Measurements from ENCODE around the gene SLC4A5. TPM values are rescaled to one million over a fixed set of nuclear protein-coding genes. Genes with fewer than 3 reads are reported as not detected.
A peak's percentile ranks its signal among the peaks of the same experiment; 100 is the strongest.

SLC4A5 gene
- total RNA-seq, 1 donor from 2014 or later: 0.93 TPM

DNA sequence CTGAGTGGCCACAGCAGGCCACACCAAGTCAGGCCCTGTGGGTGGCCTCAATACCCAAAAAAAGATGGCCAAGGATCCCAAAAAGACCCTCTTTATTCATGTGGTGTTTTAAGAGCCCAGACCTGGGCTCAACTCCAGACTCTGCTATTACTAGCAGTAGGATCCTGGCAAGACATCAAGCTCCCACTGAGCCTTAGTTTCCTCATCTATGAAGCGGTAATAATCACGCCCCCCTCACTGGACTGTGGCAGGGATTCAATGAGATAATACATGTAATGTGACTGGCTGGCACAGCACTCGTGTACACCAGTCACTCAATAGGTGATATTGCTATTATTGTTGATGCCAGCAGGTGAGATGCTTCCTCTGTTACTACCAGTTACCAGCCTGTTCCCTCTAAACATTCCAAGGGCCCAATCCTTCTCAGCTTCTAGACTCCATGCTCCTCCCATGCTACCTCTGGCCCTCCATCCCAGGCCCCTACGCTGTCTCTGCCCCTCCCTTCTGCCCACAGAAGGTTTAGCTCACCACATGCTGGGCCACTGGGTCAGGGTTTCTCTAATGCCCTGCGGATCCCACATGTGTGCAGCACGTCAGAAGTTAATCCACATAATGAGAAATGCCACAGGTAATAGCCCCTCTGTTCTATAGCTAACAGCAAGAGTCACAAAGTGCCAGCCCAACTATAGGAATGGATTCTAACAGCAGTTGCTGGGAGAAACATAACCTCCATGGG is 51.2 kb downstream of the SLC4A5 start:
- intact Hi-C loops (cut with micrococcal nuclease): no loop called here
- no peak overlapping the region for H3K27ac Mint-ChIP-seq
- H3K27me3 Mint-ChIP-seq: no peaks in the 10 kb centered on the region
- H3K9me3 Mint-ChIP-seq: no peaks in the 10 kb centered on the region
- no peaks in the 10 kb centered on the region for H3K36me3 Mint-ChIP-seq (ENCODE audit: low read depth)
- no peak overlapping the region for H3K4me3 Mint-ChIP-seq
- peaks cover 11% of the 10 kb centered on the region for H3K4me1 Mint-ChIP-seq
- no peak for DNase-seq

DNA sequence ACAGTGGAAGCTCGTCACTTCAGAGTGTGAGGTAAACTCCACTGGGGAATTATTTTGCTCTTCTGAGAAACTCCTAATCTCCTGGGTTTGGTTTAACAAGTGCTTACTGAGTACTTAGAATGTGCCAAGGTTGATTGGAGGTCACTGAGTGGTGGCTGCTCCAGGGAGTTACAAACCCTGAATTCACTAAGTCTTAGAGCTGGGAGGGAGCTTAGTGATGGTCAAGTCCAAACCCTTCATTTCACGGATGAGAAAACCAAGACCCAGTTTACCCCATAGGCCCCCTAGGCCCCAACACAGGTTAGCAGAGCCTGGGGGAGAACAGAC is 52.0 kb downstream of the SLC4A5 start:
- intact Hi-C loops (cut with micrococcal nuclease): no loop called here
- Mint-ChIP-seq H3K4me1 (peaks cover 11% of the 10 kb centered on the region), H3K4me3 (no peak overlapping the region), H3K36me3 (ENCODE audit: low read depth) (no peaks in the 10 kb centered on the region), H3K27me3 (no peaks in the 10 kb centered on the region), H3K27ac (peak overlapping the region; percentile 25), H3K9me3 (no peaks in the 10 kb centered on the region)
- no peak for DNase-seq

DNA sequence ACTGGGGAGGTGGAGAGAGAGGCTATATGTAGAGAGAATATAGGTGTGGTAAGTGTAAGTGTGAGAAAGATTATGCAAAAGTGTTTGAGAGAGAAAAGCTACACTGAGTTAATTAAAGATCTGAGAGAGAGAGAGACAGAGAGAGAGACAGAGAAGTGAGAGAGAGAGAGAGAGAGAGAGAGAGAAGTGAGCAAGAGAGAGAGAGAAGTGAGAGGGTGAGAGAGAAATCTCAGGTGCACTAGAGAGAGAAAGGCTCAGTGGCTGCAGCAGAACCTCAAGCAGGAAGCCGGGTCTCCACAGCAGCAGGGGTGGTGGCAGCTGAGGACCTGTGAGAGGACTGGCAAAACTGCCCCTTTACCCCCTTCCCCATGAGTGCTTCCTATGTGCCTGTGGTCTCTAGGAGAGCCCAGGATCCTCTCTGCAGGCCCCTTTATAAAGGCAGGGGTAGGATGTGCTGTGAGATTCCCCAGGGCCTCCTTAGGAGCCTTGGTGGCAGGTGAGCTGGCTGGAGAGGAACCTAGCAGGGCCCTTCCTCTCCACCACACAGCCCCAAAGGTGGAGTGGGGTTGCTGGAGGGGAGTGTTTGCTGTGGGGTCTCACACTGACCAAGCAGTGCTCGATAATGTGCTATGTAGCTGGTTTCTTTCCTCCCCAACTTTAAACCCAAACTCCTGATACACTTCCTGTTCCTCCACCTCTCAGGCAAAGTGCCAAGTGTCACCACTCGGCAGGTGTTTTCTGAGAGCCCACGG is 52.6 kb downstream of the SLC4A5 start:
- no peaks in the 10 kb centered on the region for H3K9me3 Mint-ChIP-seq
- H3K27ac Mint-ChIP-seq: peak overlapping the region; percentile 31
- intact Hi-C loops (cut with micrococcal nuclease): no loop called here
- no peaks in the 10 kb centered on the region for H3K27me3 Mint-ChIP-seq
- DNase-seq: peak; percentile 81
- H3K4me3 Mint-ChIP-seq: peak overlapping the region; percentile 26
- H3K36me3 Mint-ChIP-seq (ENCODE audit: low read depth): no peaks in the 10 kb centered on the region
- H3K4me1 Mint-ChIP-seq: peaks cover 11% of the 10 kb centered on the region

DNA sequence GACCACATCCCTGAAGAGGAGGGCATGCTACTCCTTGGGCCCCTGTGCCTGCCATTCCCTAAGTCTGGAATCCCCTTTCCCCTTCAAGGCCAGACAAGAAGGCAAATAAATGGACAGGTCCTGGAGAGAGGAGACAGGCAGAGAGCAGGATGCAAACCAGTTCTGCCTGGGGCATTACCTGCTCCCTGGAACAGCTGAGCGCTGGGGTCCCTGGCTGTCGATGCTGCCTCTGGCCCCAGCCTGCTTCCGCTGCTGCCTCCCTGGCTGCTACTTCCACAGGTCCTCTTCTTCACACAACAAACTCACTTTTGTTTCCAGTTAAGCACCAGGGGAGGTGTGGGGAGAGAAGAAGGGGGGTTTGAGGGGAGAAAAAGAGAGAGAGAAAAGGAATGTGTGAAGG is 53.1 kb downstream of the SLC4A5 start:
- Mint-ChIP-seq H3K9me3 (no peaks in the 10 kb centered on the region), H3K27me3 (no peaks in the 10 kb centered on the region), H3K27ac (peak overlapping the region; percentile 31), H3K4me1 (peaks cover 11% of the 10 kb centered on the region), H3K36me3 (ENCODE audit: low read depth) (no peaks in the 10 kb centered on the region), H3K4me3 (peak overlapping the region; percentile 26)
- intact Hi-C loops (cut with micrococcal nuclease): no loop called here
- no peak for DNase-seq

DNA sequence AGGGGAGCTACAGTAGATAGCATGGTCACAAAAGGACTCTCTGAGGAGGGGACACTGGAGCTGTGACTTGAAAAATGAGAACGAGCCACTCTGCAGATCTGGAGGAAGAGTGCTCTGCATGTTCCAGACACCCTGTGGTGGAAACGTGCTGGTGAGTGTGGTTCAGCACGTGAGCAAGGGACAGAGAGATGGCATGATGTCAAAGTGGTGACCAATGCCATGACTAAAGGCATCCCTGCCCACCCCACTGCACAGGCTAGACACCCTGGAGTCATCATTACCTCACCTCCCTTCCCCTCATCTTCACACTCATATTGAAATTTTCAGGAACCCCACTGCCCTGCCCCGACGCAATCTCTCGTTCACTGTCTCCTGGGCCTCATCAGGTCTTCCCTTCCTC is 56.5 kb downstream of the SLC4A5 start:
- H3K27me3 Mint-ChIP-seq: no peaks in the 10 kb centered on the region
- H3K9me3 Mint-ChIP-seq: no peaks in the 10 kb centered on the region
- no peaks in the 10 kb centered on the region for H3K36me3 Mint-ChIP-seq (ENCODE audit: low read depth)
- H3K27ac Mint-ChIP-seq: no peak overlapping the region
- peaks cover 11% of the 10 kb centered on the region for H3K4me1 Mint-ChIP-seq
- intact Hi-C loops (cut with micrococcal nuclease): no loop called here
- no peak overlapping the region for H3K4me3 Mint-ChIP-seq
- no peak for DNase-seq

DNA sequence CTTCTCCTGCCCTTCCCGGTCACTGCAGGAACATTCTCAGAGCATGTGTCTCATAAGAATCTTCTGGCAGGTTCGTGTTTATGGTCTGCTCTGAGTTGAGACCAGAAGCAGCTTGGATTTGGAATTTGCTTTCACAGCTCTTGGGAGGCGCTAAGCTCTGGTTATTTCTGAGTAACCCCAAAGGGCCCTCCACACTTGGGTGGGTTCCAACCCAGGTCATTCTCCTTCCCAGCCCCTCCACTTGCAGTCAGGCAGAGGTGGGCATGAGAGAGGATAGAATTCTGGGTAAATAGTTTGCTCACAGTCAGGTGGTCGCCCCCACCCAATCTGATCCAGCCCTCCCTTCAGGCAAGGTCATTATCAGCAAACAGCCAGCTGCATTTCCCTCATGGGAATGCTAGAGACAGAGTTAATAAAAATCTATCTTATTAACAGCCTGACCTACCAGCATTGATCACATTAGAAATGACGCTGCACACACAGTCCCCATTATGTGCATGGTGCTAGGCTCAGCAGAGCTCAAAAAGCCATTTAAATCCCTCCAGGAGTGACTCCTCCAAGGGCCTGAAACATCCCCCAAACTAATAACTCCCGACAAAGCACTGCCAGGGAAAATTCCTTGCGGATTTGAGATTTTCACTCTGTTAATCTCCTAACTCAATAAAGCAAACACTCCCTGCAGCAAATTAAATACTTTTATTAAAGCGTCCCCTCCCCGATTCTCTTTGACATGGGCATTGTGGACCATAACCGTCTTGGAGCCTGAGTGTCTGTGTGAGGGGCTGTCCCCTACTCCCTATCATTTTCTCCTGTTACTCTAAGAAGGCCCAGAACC is 61.9 kb downstream of the SLC4A5 start:
- H3K4me3 Mint-ChIP-seq: no peak overlapping the region
- no peak overlapping the region for H3K27ac Mint-ChIP-seq
- no peaks in the 10 kb centered on the region for H3K9me3 Mint-ChIP-seq
- no peaks in the 10 kb centered on the region for H3K36me3 Mint-ChIP-seq (ENCODE audit: low read depth)
- no peak for DNase-seq
- no peaks in the 10 kb centered on the region for H3K4me1 Mint-ChIP-seq
- peaks cover 19% of the 10 kb centered on the region for H3K27me3 Mint-ChIP-seq
- intact Hi-C loops (cut with micrococcal nuclease): no loop called here

DNA sequence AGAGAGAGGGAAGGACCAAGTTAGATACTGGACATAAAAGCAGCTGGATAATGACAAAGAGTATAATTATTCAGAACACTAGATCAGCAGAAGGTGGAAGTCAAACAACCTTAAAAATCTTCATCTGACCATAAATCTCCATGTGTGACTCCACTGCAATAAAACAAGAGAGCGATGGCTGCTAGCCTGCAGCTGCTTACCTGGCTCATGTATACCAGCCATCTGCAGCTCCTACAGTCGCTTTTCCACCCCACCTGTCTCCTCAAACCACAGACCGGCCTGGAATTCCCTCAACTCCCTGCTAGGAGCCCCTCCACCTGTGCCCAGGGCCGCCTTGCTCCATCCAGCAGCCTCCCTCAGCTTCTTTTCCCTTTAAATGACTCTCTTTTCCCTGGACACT is 64.5 kb downstream of the SLC4A5 start:
- no peak overlapping the region for H3K4me3 Mint-ChIP-seq
- H3K27ac Mint-ChIP-seq: no peak overlapping the region
- H3K27me3 Mint-ChIP-seq: peaks cover 21% of the 10 kb centered on the region
- H3K36me3 Mint-ChIP-seq (ENCODE audit: low read depth): no peaks in the 10 kb centered on the region
- intact Hi-C loops (cut with micrococcal nuclease): no loop called here
- DNase-seq: no peak
- no peaks in the 10 kb centered on the region for H3K4me1 Mint-ChIP-seq
- H3K9me3 Mint-ChIP-seq: no peaks in the 10 kb centered on the region

DNA sequence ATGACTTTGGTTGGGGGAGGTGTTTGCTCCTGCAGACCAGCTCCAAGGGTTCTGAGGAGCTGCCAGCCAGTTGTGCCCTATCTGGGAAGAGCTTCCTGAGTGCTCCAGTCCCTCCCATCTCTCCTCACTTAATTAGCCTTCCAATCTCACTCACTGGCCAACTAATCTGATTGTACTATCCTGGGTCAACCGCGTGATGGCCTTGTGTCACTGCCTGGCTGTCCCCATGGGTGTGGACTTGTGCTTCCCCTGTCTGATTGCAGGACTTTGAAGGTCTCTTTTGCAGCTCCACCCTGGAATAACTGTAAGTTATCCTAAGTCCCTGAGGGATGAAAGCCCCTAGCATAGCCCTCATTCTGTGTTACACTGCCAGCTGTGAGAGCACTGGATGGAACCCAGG is 65.0 kb downstream of the SLC4A5 start:
- no peaks in the 10 kb centered on the region for H3K4me1 Mint-ChIP-seq

DNA sequence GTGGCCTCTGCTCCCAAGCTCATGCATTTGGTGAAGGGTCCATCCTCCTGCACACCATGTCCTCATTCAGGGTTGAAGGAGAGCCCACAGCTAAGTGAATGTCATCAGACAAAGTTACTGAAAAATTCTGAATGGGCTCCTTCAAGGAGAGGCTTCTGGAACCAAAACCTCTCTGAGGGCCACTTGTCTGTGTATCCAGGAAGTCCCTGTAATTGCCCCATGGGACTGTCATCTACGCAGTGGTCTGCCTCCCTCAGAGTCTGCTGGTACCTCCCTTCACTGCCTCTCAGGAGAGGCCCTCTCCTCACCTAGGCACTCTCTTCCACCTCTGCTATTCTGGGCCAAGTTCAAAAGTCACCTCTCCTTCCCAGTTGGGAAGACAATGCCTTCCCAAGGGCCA is 68.0 kb downstream of the SLC4A5 start:
- intact Hi-C loops (cut with micrococcal nuclease): no loop called here
- H3K4me1 Mint-ChIP-seq: no peaks in the 10 kb centered on the region
- no peak overlapping the region for H3K27ac Mint-ChIP-seq
- no peaks in the 10 kb centered on the region for H3K36me3 Mint-ChIP-seq (ENCODE audit: low read depth)
- no peak for DNase-seq
- H3K4me3 Mint-ChIP-seq: no peak overlapping the region
- no peaks in the 10 kb centered on the region for H3K9me3 Mint-ChIP-seq
- H3K27me3 Mint-ChIP-seq: peaks cover 21% of the 10 kb centered on the region

More for the DNA sequence above, 65.0 kb downstream of the SLC4A5 start:
- intact Hi-C loops (cut with micrococcal nuclease): no loop called here
- Mint-ChIP-seq H3K27me3 (peaks cover 21% of the 10 kb centered on the region), H3K36me3 (ENCODE audit: low read depth) (no peaks in the 10 kb centered on the region), H3K9me3 (no peaks in the 10 kb centered on the region), H3K27ac (no peak overlapping the region), H3K4me3 (no peak overlapping the region)
- DNase-seq: no peak

DNA sequence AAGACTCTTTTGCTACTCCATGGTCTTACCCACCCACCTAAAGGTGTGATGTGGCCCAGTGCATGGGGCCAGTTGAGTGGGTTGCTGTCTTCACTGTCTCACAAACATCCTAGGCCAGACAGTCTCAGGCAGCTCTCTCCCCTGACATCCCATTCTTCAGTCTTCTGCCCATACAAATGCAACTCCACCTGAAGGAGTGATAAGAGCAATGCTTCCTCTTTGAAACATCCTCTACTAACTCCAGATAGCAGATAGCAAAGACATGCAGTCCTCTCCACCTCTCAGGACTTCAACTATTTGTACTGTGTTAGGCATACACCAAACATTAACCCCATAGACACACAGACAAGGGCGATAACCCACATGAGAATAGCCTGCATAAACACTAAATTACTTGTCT is 73.5 kb downstream of the SLC4A5 start:
- Mint-ChIP-seq H3K9me3 (no peaks in the 10 kb centered on the region), H3K36me3 (ENCODE audit: low read depth) (no peaks in the 10 kb centered on the region), H3K4me3 (no peak overlapping the region), H3K27me3 (no peaks in the 10 kb centered on the region), H3K27ac (no peak overlapping the region), H3K4me1 (peaks cover 17% of the 10 kb centered on the region)
- intact Hi-C loops (cut with micrococcal nuclease): loop anchor here (5.0 kb wide), 1 partner anchor 123 kb away; no protein-coding TSS in a partner anchor
- DNase-seq: no peak

DNA sequence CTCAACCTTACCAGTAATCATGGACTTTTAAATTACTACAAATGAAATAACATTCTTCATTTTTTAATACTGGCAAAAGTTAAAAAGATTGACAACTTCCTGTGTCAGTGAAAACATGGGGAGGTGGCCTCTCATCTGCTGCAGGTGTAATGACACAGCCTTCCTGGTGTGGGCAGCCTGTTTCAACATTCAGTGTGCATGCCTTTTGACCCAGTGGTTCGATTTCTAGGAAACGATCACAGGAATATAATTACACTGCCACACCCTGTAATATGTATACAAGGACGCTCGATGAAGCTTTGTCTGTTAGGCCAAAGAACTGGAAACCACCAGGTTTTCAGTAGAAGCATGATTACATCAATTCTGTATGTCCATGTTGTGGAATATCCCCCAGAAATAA is 76.1 kb downstream of the SLC4A5 start:
- Mint-ChIP-seq H3K4me1 (peaks cover 18% of the 10 kb centered on the region), H3K9me3 (no peaks in the 10 kb centered on the region), H3K27ac (peak overlapping the region; percentile 49), H3K27me3 (no peaks in the 10 kb centered on the region), H3K4me3 (peak overlapping the region; percentile 51), H3K36me3 (ENCODE audit: low read depth) (no peaks in the 10 kb centered on the region)
- intact Hi-C loops (cut with micrococcal nuclease): loop anchor here (1.0 to 5.0 kb wide), 2 partner anchors 68 to 125 kb away; no protein-coding TSS in a partner anchor
- DNase-seq: peak; percentile 89

DNA sequence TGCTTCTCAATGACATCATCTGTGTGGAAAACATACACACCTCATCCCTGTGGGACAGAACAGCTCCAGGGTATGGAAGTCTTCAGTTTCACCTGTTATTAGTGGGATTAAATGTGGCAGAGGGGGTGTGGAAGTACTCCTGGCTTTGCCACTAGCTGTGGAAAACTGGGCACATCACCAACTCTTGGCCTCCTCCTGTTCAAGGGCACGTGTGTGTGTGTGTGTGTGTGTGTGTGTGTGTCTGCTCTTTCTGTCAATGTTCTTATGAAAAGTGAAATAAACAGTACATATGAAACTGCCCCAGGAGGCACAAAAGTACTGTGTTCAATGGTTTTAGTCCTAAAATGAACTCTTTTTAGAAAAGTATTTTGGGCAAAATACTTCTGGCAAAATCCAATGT is 78.9 kb downstream of the SLC4A5 start:
- intact Hi-C loops (cut with micrococcal nuclease): no loop called here
- Mint-ChIP-seq H3K9me3 (no peaks in the 10 kb centered on the region), H3K36me3 (ENCODE audit: low read depth) (no peaks in the 10 kb centered on the region), H3K27ac (no peak overlapping the region), H3K27me3 (no peaks in the 10 kb centered on the region), H3K4me1 (peaks cover 18% of the 10 kb centered on the region), H3K4me3 (no peak overlapping the region)
- DNase-seq: no peak

DNA sequence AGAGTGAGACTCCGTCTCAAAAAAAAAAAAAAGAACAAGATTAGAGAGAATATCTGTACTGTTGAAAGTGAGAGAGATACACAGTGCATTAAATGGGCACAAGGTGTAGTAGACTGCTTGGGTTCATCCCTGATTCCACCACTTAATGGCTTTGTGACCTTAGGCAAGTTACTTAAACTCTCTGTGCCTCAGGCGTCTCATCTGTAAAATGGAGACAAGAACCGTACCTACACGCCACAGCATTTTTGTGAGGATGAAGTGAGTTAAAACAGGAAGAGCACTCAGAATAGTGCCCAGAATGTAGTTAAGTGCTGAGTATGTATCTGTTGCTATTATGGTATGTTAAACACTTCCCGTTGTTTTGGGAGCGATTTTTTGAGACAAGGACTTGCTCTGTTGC is 80.5 kb downstream of the SLC4A5 start:
- Mint-ChIP-seq H3K4me1 (peaks cover 15% of the 10 kb centered on the region), H3K4me3 (no peak overlapping the region), H3K9me3 (no peaks in the 10 kb centered on the region), H3K27me3 (no peaks in the 10 kb centered on the region), H3K27ac (no peak overlapping the region), H3K36me3 (ENCODE audit: low read depth) (no peaks in the 10 kb centered on the region)
- no peak for DNase-seq
- intact Hi-C loops (cut with micrococcal nuclease): no loop called here

Data from activated CD4-positive, alpha-beta T cell treated with anti-CD3 and anti-CD28 coated beads, Interleukin-2, amount 10 ng/mL, durations not matched to agents 24 days and 14 days (primary cell).